Astrocyte (in vitro differentiated cells and primary cell): ENCODE measurements around the gene TRAK1. TPM values are rescaled to one million over a fixed set of nuclear protein-coding genes. Genes with fewer than 3 reads are reported as not detected.

ENCODE experiments used
- DNase-seq: peaks from one replicate; pipeline ENCODE4 v3.0.0-alpha.2; 2010; ENCODE audit warnings: low read depth
- FAIRE-seq: peaks from 2 replicates; lab custom pipeline; 2011; peaks lifted over from hg19 to GRCh38; lab: Jason Lieb, UNC
- H2AFZ ChIP-seq: 2 replicates; pipeline ENCODE4 v1.6.0; 2012; ENCODE audit warnings: low read depth, low read length, inconsistent platforms
- H3K27ac ChIP-seq: 2 replicates; pipeline ENCODE4 v1.5.1; 2011; ENCODE audit warnings: low read depth, low read length, inconsistent platforms
- H3K27me3 ChIP-seq: 2 replicates; pipeline ENCODE4 v1.6.0; 2011; ENCODE audit warnings: low read length, inconsistent platforms; ENCODE audit not compliant: insufficient read depth
- H3K36me3 ChIP-seq: 2 replicates; pipeline ENCODE4 v1.5.1; 2011; ENCODE audit warnings: low read length, inconsistent platforms; ENCODE audit not compliant: insufficient read depth
- H3K4me1 ChIP-seq: 2 replicates; pipeline ENCODE4 v1.5.1; 2011; ENCODE audit warnings: low read length, inconsistent platforms; ENCODE audit not compliant: insufficient read depth
- H3K4me2 ChIP-seq: 2 replicates; pipeline ENCODE4 v1.6.0; 2012; ENCODE audit warnings: low read length, inconsistent platforms
- H3K4me3 ChIP-seq: 2 replicates; pipeline ENCODE4 v1.5.1; 2011; ENCODE audit warnings: low read depth, mild to moderate bottlenecking, low read length, inconsistent platforms; ENCODE audit not compliant: insufficient read depth
- H3K79me2 ChIP-seq: 2 replicates; pipeline ENCODE4 v1.6.0; 2012; ENCODE audit warnings: mild to moderate bottlenecking, low read length, inconsistent platforms; ENCODE audit not compliant: insufficient read depth
- H3K9ac ChIP-seq: 2 replicates; pipeline ENCODE4 v1.6.0; 2012; ENCODE audit warnings: mild to moderate bottlenecking, low read length, inconsistent platforms
- H3K9me3 ChIP-seq: 2 replicates; pipeline ENCODE4 v1.5.1; 2012; ENCODE audit warnings: low read depth, mild to moderate bottlenecking, low read length, inconsistent platforms; ENCODE audit not compliant: insufficient read depth
- H4K20me1 ChIP-seq: 2 replicates; pipeline ENCODE4 v1.6.0; 2012; ENCODE audit warnings: low read length, inconsistent platforms; ENCODE audit not compliant: insufficient read depth
- H3K27ac Mint-ChIP-seq: one replicate; pipeline ENCODE4 v1.8.0; 2021; ENCODE audit warnings: mild to moderate bottlenecking, mixed read lengths; ENCODE audit not compliant: unreplicated experiment
- H3K27me3 Mint-ChIP-seq: one replicate; pipeline ENCODE4 v1.8.0; 2021; ENCODE audit warnings: low read depth, mixed read lengths; ENCODE audit not compliant: unreplicated experiment
- H3K36me3 Mint-ChIP-seq: one replicate; pipeline ENCODE4 v1.8.0; 2021; ENCODE audit warnings: low read depth, mixed read lengths; ENCODE audit not compliant: unreplicated experiment
- H3K4me1 Mint-ChIP-seq: one replicate; pipeline ENCODE4 v1.8.0; 2021; ENCODE audit warnings: low read depth, mixed read lengths; ENCODE audit not compliant: unreplicated experiment
- H3K4me3 Mint-ChIP-seq: one replicate; pipeline ENCODE4 v1.8.0; 2021; ENCODE audit warnings: mild to moderate bottlenecking, moderate library complexity, mixed read lengths; ENCODE audit not compliant: unreplicated experiment
- H3K9me3 Mint-ChIP-seq: one replicate; pipeline ENCODE4 v1.8.0; 2021; ENCODE audit warnings: mild to moderate bottlenecking, mixed read lengths; ENCODE audit not compliant: unreplicated experiment
- CTCF ChIP-seq: IDR thresholded peaks from 2 replicates; pipeline ENCODE4 v1.5.1; 2011; ENCODE audit warnings: low read depth, mild to moderate bottlenecking, inconsistent platforms, low read length, moderate library complexity; ENCODE audit not compliant: insufficient read depth
- EZH2 ChIP-seq: IDR thresholded peaks from 2 replicates; pipeline ENCODE4 v1.6.1; 2012; ENCODE audit warnings: mild to moderate bottlenecking, low read length, inconsistent platforms; ENCODE audit not compliant: insufficient read depth
- total RNA-seq: library from RNA; stranded (reverse); gene quantifications from 2 replicates; pipeline ENCODE4 v1.2.1, GENCODE V29; 2021

TRAK1 gene
- total RNA-seq, 1 donor from 2014 or later, result 56.2 TPM

GRCh38 chr3:42071904-42072812, 19.0 kb upstream of the TRAK1 start:
- no peak for TF ChIP-seq EZH2
- TF ChIP-seq CTCF, result no peak
- H3K4me2 ChIP-seq, result peak overlapping the region; percentile 82
- H4K20me1 ChIP-seq, result no peaks in the 10 kb centered on the region
- H3K36me3 Mint-ChIP-seq, result peaks cover 2% of the 10 kb centered on the region
- no peaks in the 10 kb centered on the region for H3K36me3 ChIP-seq
- peaks cover 85% of the 10 kb centered on the region for H3K79me2 ChIP-seq
- no peaks in the 10 kb centered on the region for H3K27me3 Mint-ChIP-seq
- H3K27ac Mint-ChIP-seq, result peak overlapping the region; percentile 63
- H3K27me3 ChIP-seq, result no peaks in the 10 kb centered on the region
- peak overlapping the region; percentile 75 for H3K4me3 Mint-ChIP-seq
- DNase-seq, result peak; percentile 73
- H2AFZ ChIP-seq, result peak overlapping the region; percentile 18
- peak overlapping the region; percentile 24 for H3K4me3 ChIP-seq
- H3K4me1 ChIP-seq, result peaks cover 25% of the 10 kb centered on the region
- peak overlapping the region; percentile 56 for H3K9ac ChIP-seq
- peak overlapping the region; percentile 41 for H3K27ac ChIP-seq
- no peaks in the 10 kb centered on the region for H3K9me3 Mint-ChIP-seq
- H3K4me1 Mint-ChIP-seq, result peaks cover 50% of the 10 kb centered on the region
- no peak for FAIRE-seq
- H3K9me3 ChIP-seq, result no peaks in the 10 kb centered on the region

- Histone ChIP-seq H3K27ac (no peak overlapping the region), H3K9ac (peak overlapping the region; percentile 56), H3K79me2 (peaks cover 88% of the 10 kb centered on the region), H3K36me3 (no peaks in the 10 kb centered on the region), H2AFZ (no peak overlapping the region), H4K20me1 (peaks cover 5% of the 10 kb centered on the region), H3K4me3 (peak overlapping the region; percentile 24), H3K4me1 (peaks cover 18% of the 10 kb centered on the region), H3K4me2 (peak overlapping the region; percentile 82), H3K27me3 (no peaks in the 10 kb centered on the region), H3K9me3 (no peaks in the 10 kb centered on the region)
- Mint-ChIP-seq H3K9me3 (no peaks in the 10 kb centered on the region), H3K27ac (peak overlapping the region; percentile 63), H3K4me1 (peaks cover 52% of the 10 kb centered on the region), H3K4me3 (peak overlapping the region; percentile 61), H3K27me3 (no peaks in the 10 kb centered on the region), H3K36me3 (peaks cover 2% of the 10 kb centered on the region)
- FAIRE-seq (no peak), DNase-seq (no peak)
- no peak for TF ChIP-seq EZH2
Measured at GRCh38 chr3:42072831-42073301, 18.3 kb upstream of the TRAK1 start.

GRCh38 chr3:42077785-42078184, 13.4 kb upstream of the TRAK1 start:
- no peak for TF ChIP-seq CTCF
- no peak for TF ChIP-seq EZH2
- Histone ChIP-seq H3K36me3 (no peaks in the 10 kb centered on the region), H3K9me3 (no peaks in the 10 kb centered on the region), H3K4me1 (peaks cover 20% of the 10 kb centered on the region), H2AFZ (no peak overlapping the region), H3K4me2 (no peak overlapping the region), H3K79me2 (peaks cover 91% of the 10 kb centered on the region), H3K27ac (no peak overlapping the region), H3K27me3 (no peaks in the 10 kb centered on the region), H3K9ac (no peak overlapping the region), H3K4me3 (no peak overlapping the region), H4K20me1 (peaks cover 36% of the 10 kb centered on the region)
- peaks cover 2% of the 10 kb centered on the region for H3K36me3 Mint-ChIP-seq
- peak overlapping the region; percentile 89 for H3K27ac Mint-ChIP-seq
- peaks cover 2% of the 10 kb centered on the region for H3K9me3 Mint-ChIP-seq
- no peaks in the 10 kb centered on the region for H3K27me3 Mint-ChIP-seq
- no peak for DNase-seq
- no peak for FAIRE-seq
- peaks cover 58% of the 10 kb centered on the region for H3K4me1 Mint-ChIP-seq
- no peak overlapping the region for H3K4me3 Mint-ChIP-seq
